ENCODE results near the gene JCAD.
A peak's percentile ranks its signal among the peaks of the same experiment; 100 is the strongest.

The JCAD gene

GRCh38 chr10:29970012-29970396 is 89.4 kb downstream of the JCAD start:
- H3K14ac ChIP-seq (ENCODE audit: low read length in 2 of 2) = no peak overlapping the region
- no peak overlapping the region for H3K9ac ChIP-seq (ENCODE audit: low read length)
- WGBS = 87% methylated on average over 6 of the region's 6 CpGs
- no peaks in the 10 kb centered on the region for H3K4me1 ChIP-seq (ENCODE audit: control insufficient read depth, insufficient read depth, low read depth, low read length)
- H3K36me3 ChIP-seq (ENCODE audit: control insufficient read depth in 1 of 2, insufficient read depth in 2 of 2, low read depth in 1 of 2, low read length in 2 of 2) = no peaks in the 10 kb centered on the region
- peak overlapping the region; percentile 43 for H4K91ac ChIP-seq (ENCODE audit: low read length)
- no peak overlapping the region for H2AK5ac ChIP-seq (ENCODE audit: low read length, severe bottlenecking)
- peaks cover 0 to under 1% of the 10 kb centered on the region in 2 experiments for H3K27me3 ChIP-seq (ENCODE audit: control insufficient read depth in 1 of 2, insufficient read depth in 1 of 2, low read length in 2 of 2)
- no peak overlapping the region for H2BK120ac ChIP-seq (ENCODE audit: low read depth, low read length)
- no peak overlapping the region for H3K4ac ChIP-seq (ENCODE audit: low read depth in 1 of 2, low read length in 2 of 2)
- H3K9me3 ChIP-seq (ENCODE audit: control insufficient read depth, low read length) = peaks cover 3% of the 10 kb centered on the region
- H3K23ac ChIP-seq (ENCODE audit: low read length in 2 of 2) = no peak overlapping the region
- H2BK12ac ChIP-seq (ENCODE audit: low read length in 2 of 2) = peak overlapping the region in 1 of 2 experiments; percentile 23
- H3K4me3 ChIP-seq (ENCODE audit: insufficient read depth in 1 of 2, low read depth in 1 of 2, low read length in 2 of 2) = no peak overlapping the region
- no peak for DNase-seq
- no peak overlapping the region for H4K8ac ChIP-seq (ENCODE audit: low read length)
- H3K79me1 ChIP-seq (replicated peaks; ENCODE audit: low read length, poor library complexity, severe bottlenecking) = no peaks in the 10 kb centered on the region
- no peak overlapping the region for H3K27ac ChIP-seq (ENCODE audit: low read length, poor library complexity, severe bottlenecking)
- no peak overlapping the region for H3K18ac ChIP-seq (ENCODE audit: low read depth in 1 of 2, low read length in 2 of 2)
- no peak overlapping the region for H2AFZ ChIP-seq (ENCODE audit: low read depth, low read length)
- H3K4me2 ChIP-seq (ENCODE audit: low read length, poor library complexity, severe bottlenecking) = no peak overlapping the region
- H2BK15ac ChIP-seq (ENCODE audit: low read depth, poor library complexity, severe bottlenecking) = no peak overlapping the region
- no peak overlapping the region for H2BK5ac ChIP-seq (ENCODE audit: low read depth, low read length, poor library complexity, severe bottlenecking)

DNA sequence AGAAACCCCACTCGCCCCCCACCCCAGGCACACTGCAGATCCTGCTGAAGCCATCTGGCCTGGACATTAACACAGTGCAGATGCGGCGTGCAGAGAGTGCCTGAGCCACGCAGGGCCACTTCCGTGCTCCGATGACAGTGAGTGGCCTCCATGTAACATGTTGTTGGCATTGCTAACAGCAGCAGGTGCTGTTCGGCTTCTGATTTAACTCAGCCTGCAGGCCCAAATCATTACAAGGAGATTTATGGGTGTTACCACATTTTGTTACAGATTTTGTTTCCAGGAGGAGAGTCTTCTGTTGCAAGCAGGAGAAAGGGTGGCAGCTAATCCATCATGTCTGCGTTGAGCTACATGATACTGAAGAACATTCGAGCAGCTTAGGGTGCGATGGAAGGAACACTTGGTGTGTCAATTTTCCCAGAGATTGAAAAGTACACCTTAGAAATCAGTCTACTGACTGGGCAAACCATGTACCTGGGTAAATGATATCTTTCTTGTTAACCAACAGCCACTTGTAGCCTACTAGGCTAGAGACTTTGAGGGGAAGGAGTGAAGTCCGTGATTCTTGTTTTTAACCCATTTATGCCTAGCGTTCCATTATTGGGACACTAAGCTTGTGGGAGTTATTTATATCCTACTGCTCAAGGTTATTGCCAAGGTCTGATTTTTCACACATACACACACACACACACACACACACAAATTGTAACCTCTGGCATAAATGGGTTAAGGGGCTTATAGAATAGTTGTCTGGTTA is 90.0 kb downstream of the JCAD start:
- H3K23ac ChIP-seq (ENCODE audit: low read length in 2 of 2) = no peak overlapping the region
- no peak overlapping the region for H3K27ac ChIP-seq (ENCODE audit: low read length, poor library complexity, severe bottlenecking)
- H2AK5ac ChIP-seq (ENCODE audit: low read length, severe bottlenecking) = no peak overlapping the region
- H2BK120ac ChIP-seq (ENCODE audit: low read depth, low read length) = no peak overlapping the region
- H2BK5ac ChIP-seq (ENCODE audit: low read depth, low read length, poor library complexity, severe bottlenecking) = no peak overlapping the region
- no peak overlapping the region for H2AFZ ChIP-seq (ENCODE audit: low read depth, low read length)
- no peaks in the 10 kb centered on the region for H3K79me1 ChIP-seq (replicated peaks; ENCODE audit: low read length, poor library complexity, severe bottlenecking)
- peaks cover 0 to 5% of the 10 kb centered on the region in 2 experiments for H3K27me3 ChIP-seq (ENCODE audit: control insufficient read depth in 1 of 2, insufficient read depth in 1 of 2, low read length in 2 of 2)
- H3K9ac ChIP-seq (ENCODE audit: low read length) = no peak overlapping the region
- no peak overlapping the region for H3K4me3 ChIP-seq (ENCODE audit: insufficient read depth in 1 of 2, low read depth in 1 of 2, low read length in 2 of 2)
- H4K8ac ChIP-seq (ENCODE audit: low read length) = no peak overlapping the region
- H3K4ac ChIP-seq (ENCODE audit: low read depth in 1 of 2, low read length in 2 of 2) = no peak overlapping the region
- no peaks in the 10 kb centered on the region for H3K4me1 ChIP-seq (ENCODE audit: control insufficient read depth, insufficient read depth, low read depth, low read length)
- 90% methylated on average over 10 of the region's 12 CpGs for WGBS
- no peaks in the 10 kb centered on the region for H3K36me3 ChIP-seq (ENCODE audit: control insufficient read depth in 1 of 2, insufficient read depth in 2 of 2, low read depth in 1 of 2, low read length in 2 of 2)
- peak overlapping the region; percentile 55 for H4K91ac ChIP-seq (ENCODE audit: low read length)
- no peak for DNase-seq
- H3K4me2 ChIP-seq (ENCODE audit: low read length, poor library complexity, severe bottlenecking) = no peak overlapping the region
- peak overlapping the region; percentile 65 to 81 for H2BK12ac ChIP-seq (ENCODE audit: low read length in 2 of 2)
- H3K18ac ChIP-seq (ENCODE audit: low read depth in 1 of 2, low read length in 2 of 2) = peak overlapping the region; percentile 11 to 82
- no peaks in the 10 kb centered on the region for H3K9me3 ChIP-seq (ENCODE audit: control insufficient read depth, low read length)
- H3K14ac ChIP-seq (ENCODE audit: low read length in 2 of 2) = peak overlapping the region in 1 of 2 experiments; percentile 93
- no peak overlapping the region for H2BK15ac ChIP-seq (ENCODE audit: low read depth, poor library complexity, severe bottlenecking)

DNA sequence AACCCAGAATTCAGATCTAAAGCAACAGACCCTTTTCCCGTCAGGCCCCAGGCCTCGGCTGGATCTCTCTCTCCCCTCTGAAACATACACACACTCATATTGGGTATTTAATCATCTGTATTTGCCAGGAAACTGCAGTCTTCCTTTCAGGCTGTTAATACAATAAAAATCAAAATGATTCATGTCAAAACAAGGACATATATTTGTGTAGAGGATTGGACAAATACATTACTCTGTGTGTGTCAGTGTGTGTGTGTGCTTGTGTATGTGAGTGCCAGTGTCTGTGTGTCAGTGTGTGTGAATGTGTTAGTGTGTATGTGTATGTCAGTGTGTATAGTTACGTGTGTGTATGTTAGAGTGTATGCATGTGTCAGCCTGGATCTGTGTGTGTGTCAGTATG is 90.8 kb downstream of the JCAD start:
- DNase-seq = no peak
- Histone ChIP-seq H3K18ac (ENCODE audit: low read depth in 1 of 2, low read length in 2 of 2) (peak overlapping the region; percentile 68 to 82), H2BK120ac (ENCODE audit: low read depth, low read length) (no peak overlapping the region), H3K14ac (ENCODE audit: low read length in 2 of 2) (peak overlapping the region in 1 of 2 experiments; percentile 93), H2BK12ac (ENCODE audit: low read length in 2 of 2) (peak overlapping the region; percentile 78 to 83), H3K4me1 (ENCODE audit: control insufficient read depth, insufficient read depth, low read depth, low read length) (no peaks in the 10 kb centered on the region), H3K9me3 (ENCODE audit: control insufficient read depth, low read length) (no peaks in the 10 kb centered on the region), H2BK15ac (ENCODE audit: low read depth, poor library complexity, severe bottlenecking) (no peak overlapping the region), H4K8ac (ENCODE audit: low read length) (no peak overlapping the region), H4K91ac (ENCODE audit: low read length) (no peak overlapping the region), H2AFZ (ENCODE audit: low read depth, low read length) (peak overlapping the region; percentile 42), H3K27me3 (ENCODE audit: control insufficient read depth in 1 of 2, insufficient read depth in 1 of 2, low read length in 2 of 2) (peaks cover 0 to 11% of the 10 kb centered on the region in 2 experiments), H2BK5ac (ENCODE audit: low read depth, low read length, poor library complexity, severe bottlenecking) (no peak overlapping the region), H3K23ac (ENCODE audit: low read length in 2 of 2) (no peak overlapping the region), H3K4me2 (ENCODE audit: low read length, poor library complexity, severe bottlenecking) (no peak overlapping the region), H3K36me3 (ENCODE audit: control insufficient read depth in 1 of 2, insufficient read depth in 2 of 2, low read depth in 1 of 2, low read length in 2 of 2) (no peaks in the 10 kb centered on the region), H3K27ac (ENCODE audit: low read length, poor library complexity, severe bottlenecking) (no peak overlapping the region), H3K4me3 (ENCODE audit: insufficient read depth in 1 of 2, low read depth in 1 of 2, low read length in 2 of 2) (no peak overlapping the region), H2AK5ac (ENCODE audit: low read length, severe bottlenecking) (no peak overlapping the region), H3K4ac (ENCODE audit: low read depth in 1 of 2, low read length in 2 of 2) (no peak overlapping the region), H3K79me1 (replicated peaks; ENCODE audit: low read length, poor library complexity, severe bottlenecking) (no peaks in the 10 kb centered on the region), H3K9ac (ENCODE audit: low read length) (no peak overlapping the region)
- WGBS = 95% methylated on average over 1 of the region's 3 CpGs

GRCh38 chr10:29966269-29966668 is 93.1 kb downstream of the JCAD start:
- H2BK120ac ChIP-seq (ENCODE audit: low read depth, low read length) = no peak overlapping the region
- H3K23ac ChIP-seq (ENCODE audit: low read length in 2 of 2) = no peak overlapping the region
- no peak overlapping the region for H3K4ac ChIP-seq (ENCODE audit: low read depth in 1 of 2, low read length in 2 of 2)
- no peaks in the 10 kb centered on the region for H3K79me1 ChIP-seq (replicated peaks; ENCODE audit: low read length, poor library complexity, severe bottlenecking)
- no peak overlapping the region for H3K18ac ChIP-seq (ENCODE audit: low read depth in 1 of 2, low read length in 2 of 2)
- H3K27ac ChIP-seq (ENCODE audit: low read length, poor library complexity, severe bottlenecking) = no peak overlapping the region
- no peak overlapping the region for H2AFZ ChIP-seq (ENCODE audit: low read depth, low read length)
- DNase-seq = no peak
- H3K4me1 ChIP-seq (ENCODE audit: control insufficient read depth, insufficient read depth, low read depth, low read length) = no peaks in the 10 kb centered on the region
- no peak overlapping the region for H2BK5ac ChIP-seq (ENCODE audit: low read depth, low read length, poor library complexity, severe bottlenecking)
- 97% methylated on average over 3 of the region's 4 CpGs for WGBS
- no peak overlapping the region for H3K14ac ChIP-seq (ENCODE audit: low read length in 2 of 2)
- H3K9ac ChIP-seq (ENCODE audit: low read length) = no peak overlapping the region
- H2BK15ac ChIP-seq (ENCODE audit: low read depth, poor library complexity, severe bottlenecking) = peak overlapping the region; percentile 26
- no peak overlapping the region for H3K4me2 ChIP-seq (ENCODE audit: low read length, poor library complexity, severe bottlenecking)
- H4K8ac ChIP-seq (ENCODE audit: low read length) = no peak overlapping the region
- no peak overlapping the region for H3K4me3 ChIP-seq (ENCODE audit: insufficient read depth in 1 of 2, low read depth in 1 of 2, low read length in 2 of 2)
- H3K27me3 ChIP-seq (ENCODE audit: control insufficient read depth in 1 of 2, insufficient read depth in 1 of 2, low read length in 2 of 2) = peaks cover 0 to 11% of the 10 kb centered on the region in 2 experiments
- no peak overlapping the region for H2AK5ac ChIP-seq (ENCODE audit: low read length, severe bottlenecking)
- H3K36me3 ChIP-seq (ENCODE audit: control insufficient read depth in 1 of 2, insufficient read depth in 2 of 2, low read depth in 1 of 2, low read length in 2 of 2) = no peaks in the 10 kb centered on the region
- H2BK12ac ChIP-seq (ENCODE audit: low read length in 2 of 2) = peak overlapping the region in 1 of 2 experiments; percentile 75
- H4K91ac ChIP-seq (ENCODE audit: low read length) = no peak overlapping the region
- H3K9me3 ChIP-seq (ENCODE audit: control insufficient read depth, low read length) = no peaks in the 10 kb centered on the region
